Measurements from ENCODE around the gene TSPEAR.

DNA sequence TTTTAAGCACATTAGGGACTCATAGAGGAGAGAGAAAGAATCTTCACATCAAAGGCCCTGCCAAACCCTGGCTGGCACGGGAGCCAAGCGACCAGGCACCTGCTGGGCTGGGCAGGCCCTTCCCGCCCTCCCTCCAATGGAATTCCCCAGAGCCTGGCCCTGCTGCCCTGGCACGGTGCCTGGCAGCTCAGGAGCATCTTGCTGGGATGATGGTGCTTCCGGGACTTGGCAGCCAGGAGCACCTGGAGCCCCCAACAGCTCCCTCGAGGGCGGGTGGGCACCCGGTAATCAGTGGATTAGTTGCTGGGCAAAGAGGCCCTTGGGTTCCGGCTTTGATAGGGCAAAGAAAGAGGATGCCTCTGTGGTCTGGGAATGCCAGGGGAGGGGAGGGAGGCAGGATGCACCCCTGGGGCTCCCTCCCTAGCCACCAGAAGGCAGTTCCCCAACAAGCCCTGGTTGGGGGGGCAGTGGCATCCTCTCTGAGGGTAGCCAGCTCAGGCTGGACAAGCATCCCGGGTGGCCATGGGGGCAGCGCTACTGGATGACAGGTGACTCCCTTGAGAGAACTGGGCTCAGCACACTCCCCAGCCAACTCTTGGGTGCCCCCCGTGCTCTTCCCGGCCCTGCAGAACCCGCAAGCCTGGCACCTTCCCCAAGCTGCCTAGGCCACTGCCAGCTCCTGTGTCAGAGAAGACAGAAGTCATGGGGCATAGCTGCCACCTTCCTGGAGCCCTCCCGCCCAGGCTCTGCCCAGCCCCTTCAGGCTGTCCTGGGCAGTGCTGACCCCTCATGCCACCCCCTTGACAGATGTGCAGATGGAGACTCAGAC lies 197.8 kb downstream of the TSPEAR start:
- TF ChIP-seq, protein P1, sequence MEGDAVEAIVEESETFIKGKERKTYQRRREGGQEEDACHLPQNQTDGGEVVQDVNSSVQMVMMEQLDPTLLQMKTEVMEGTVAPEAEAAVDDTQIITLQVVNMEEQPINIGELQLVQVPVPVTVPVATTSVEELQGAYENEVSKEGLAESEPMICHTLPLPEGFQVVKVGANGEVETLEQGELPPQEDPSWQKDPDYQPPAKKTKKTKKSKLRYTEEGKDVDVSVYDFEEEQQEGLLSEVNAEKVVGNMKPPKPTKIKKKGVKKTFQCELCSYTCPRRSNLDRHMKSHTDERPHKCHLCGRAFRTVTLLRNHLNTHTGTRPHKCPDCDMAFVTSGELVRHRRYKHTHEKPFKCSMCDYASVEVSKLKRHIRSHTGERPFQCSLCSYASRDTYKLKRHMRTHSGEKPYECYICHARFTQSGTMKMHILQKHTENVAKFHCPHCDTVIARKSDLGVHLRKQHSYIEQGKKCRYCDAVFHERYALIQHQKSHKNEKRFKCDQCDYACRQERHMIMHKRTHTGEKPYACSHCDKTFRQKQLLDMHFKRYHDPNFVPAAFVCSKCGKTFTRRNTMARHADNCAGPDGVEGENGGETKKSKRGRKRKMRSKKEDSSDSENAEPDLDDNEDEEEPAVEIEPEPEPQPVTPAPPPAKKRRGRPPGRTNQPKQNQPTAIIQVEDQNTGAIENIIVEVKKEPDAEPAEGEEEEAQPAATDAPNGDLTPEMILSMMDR (IDR thresholded peaks at IDR 0.05) = no peak
- TF ChIP-seq EP300 (IDR thresholded peaks at IDR 0.05; ENCODE audit: low read depth) = no peak
- no peak for TF ChIP-seq POLR2AphosphoS5 (IDR thresholded peaks at IDR 0.05)
- TF ChIP-seq POLR2A (IDR thresholded peaks at IDR 0.05) = no peak
